WTC11 (cell line): ENCODE data around the gene LEKR1. TPM values are rescaled to one million over a fixed set of nuclear protein-coding genes. Genes with fewer than 3 reads are reported as not detected.

Source experiments
- CBFB ChIP-seq: sonication (generic); formaldehyde crosslinking; IDR thresholded peaks from 2 replicates; pipeline ENCODE4 v1.8.1; 2022; ENCODE audit warnings: mild to moderate bottlenecking, low read depth, missing genetic modification reagents
- CREB1 ChIP-seq: sonication (generic); formaldehyde crosslinking; IDR thresholded peaks from 2 replicates; pipeline ENCODE4 v1.8.0; 2023; ENCODE audit warnings: mild to moderate bottlenecking, missing genetic modification reagents
- E2F5 ChIP-seq: sonication (generic); formaldehyde crosslinking; IDR thresholded peaks from 2 replicates; pipeline ENCODE4 v1.8.1; 2022; ENCODE audit warnings: mild to moderate bottlenecking, moderate library complexity, missing genetic modification reagents
- FOXP1 ChIP-seq: sonication (generic); formaldehyde crosslinking; IDR thresholded peaks from 2 replicates; pipeline ENCODE4 v1.8.0; 2022; ENCODE audit warnings: missing genetic modification reagents, mild to moderate bottlenecking, moderate library complexity, borderline replicate concordance
- HMGA2 ChIP-seq: fragments of 250-450 bp; sonication (Bioruptor Pico); IDR thresholded peaks from 2 replicates; pipeline ENCODE4 v1.4.0; 2021; ENCODE audit warnings: mild to moderate bottlenecking, moderate library complexity
- IRF2 ChIP-seq: sonication (generic); formaldehyde crosslinking; IDR thresholded peaks from 2 replicates; pipeline ENCODE4 v1.8.0; 2022; ENCODE audit warnings: low read depth, missing genetic modification reagents, borderline replicate concordance
- JUN ChIP-seq: sonication (generic); formaldehyde crosslinking; IDR thresholded peaks from 2 replicates; pipeline ENCODE4 v1.8.0; 2023; ENCODE audit warnings: mild to moderate bottlenecking, missing genetic modification reagents
- MAX ChIP-seq: sonication (generic); formaldehyde crosslinking; IDR thresholded peaks from 2 replicates; pipeline ENCODE4 v1.8.0; 2022; ENCODE audit warnings: mild to moderate bottlenecking, missing genetic modification reagents
- NFATC4 ChIP-seq: fragments of 250-450 bp; sonication (Bioruptor Pico); IDR thresholded peaks from 2 replicates; pipeline ENCODE4 v1.9.0; 2021; ENCODE audit warnings: mild to moderate bottlenecking
- NR3C1 ChIP-seq: sonication (generic); formaldehyde crosslinking; conservative IDR thresholded peaks from 2 replicates; pipeline ENCODE4 v1.8.1; 2023; ENCODE audit warnings: low read depth, mild to moderate bottlenecking, missing genetic modification reagents
- OVOL2 ChIP-seq: fragments of 250-450 bp; sonication (Bioruptor Pico); IDR thresholded peaks from 2 replicates; pipeline ENCODE4 v1.9.0; 2021; ENCODE audit warnings: mild to moderate bottlenecking, borderline replicate concordance
- SMAD3 ChIP-seq: sonication (generic); formaldehyde crosslinking; IDR thresholded peaks from 2 replicates; pipeline ENCODE4 v1.8.0; 2022; ENCODE audit warnings: missing genetic modification reagents, mild to moderate bottlenecking, borderline replicate concordance
- SOX15 ChIP-seq: fragments of 250-450 bp; sonication (Bioruptor Pico); IDR thresholded peaks from 2 replicates; pipeline ENCODE4 v1.9.0; 2021; ENCODE audit warnings: mild to moderate bottlenecking
- TEAD4 ChIP-seq: sonication (generic); formaldehyde crosslinking; IDR thresholded peaks from 2 replicates; pipeline ENCODE4 v1.8.0; 2022; ENCODE audit warnings: mild to moderate bottlenecking, missing genetic modification reagents
- ZBTB43 ChIP-seq: sonication (generic); formaldehyde crosslinking; IDR thresholded peaks from 2 replicates; pipeline ENCODE4 v1.8.1; 2023; ENCODE audit warnings: mild to moderate bottlenecking, missing genetic modification reagents
- total RNA-seq: library from RNA; stranded (reverse); gene quantifications from 3 replicates; pipeline ENCODE4 v1.2.3, GENCODE V29; 2021
- TF ChIP-seq, protein P1 (sequence below): sonication (generic); formaldehyde crosslinking; IDR thresholded peaks from 2 replicates; pipeline ENCODE4 v1.8.0; 2022; ENCODE audit warnings: mild to moderate bottlenecking, missing genetic modification reagents
- TF ChIP-seq, protein P2 (sequence below): sonication (generic); formaldehyde crosslinking; conservative IDR thresholded peaks from 2 replicates; pipeline ENCODE4 v1.8.1; 2023; ENCODE audit warnings: mild to moderate bottlenecking, low read depth, missing genetic modification reagents, moderate library complexity
- TF ChIP-seq, protein P3 (sequence below): sonication (generic); formaldehyde crosslinking; IDR thresholded peaks from 2 replicates; pipeline ENCODE4 v1.8.0; 2023; ENCODE audit warnings: missing genetic modification reagents
- TF ChIP-seq, protein P4 (sequence below): sonication (generic); formaldehyde crosslinking; IDR thresholded peaks from 2 replicates; pipeline ENCODE4 v1.8.0; 2022; ENCODE audit warnings: missing genetic modification reagents
- TF ChIP-seq, protein P5 (sequence below): fragments of 250-450 bp; sonication (Bioruptor Pico); IDR thresholded peaks from 2 replicates; pipeline ENCODE4 v1.9.0; 2021; ENCODE audit warnings: mild to moderate bottlenecking
- TF ChIP-seq, protein P6 (sequence below): fragments of 250-450 bp; sonication (Bioruptor Pico); IDR thresholded peaks from 2 replicates; pipeline ENCODE4 v1.9.0; 2021; ENCODE audit warnings: mild to moderate bottlenecking
- TF ChIP-seq, protein P7 (sequence below): fragments of 200-600 bp; IDR thresholded peaks from 2 replicates; pipeline ENCODE4 v1.8.0; 2022; ENCODE audit warnings: antibody characterized with exemption

LEKR1 gene
- total RNA-seq, 1 experiment from 2014 or later, result 0.09 TPM

DNA sequence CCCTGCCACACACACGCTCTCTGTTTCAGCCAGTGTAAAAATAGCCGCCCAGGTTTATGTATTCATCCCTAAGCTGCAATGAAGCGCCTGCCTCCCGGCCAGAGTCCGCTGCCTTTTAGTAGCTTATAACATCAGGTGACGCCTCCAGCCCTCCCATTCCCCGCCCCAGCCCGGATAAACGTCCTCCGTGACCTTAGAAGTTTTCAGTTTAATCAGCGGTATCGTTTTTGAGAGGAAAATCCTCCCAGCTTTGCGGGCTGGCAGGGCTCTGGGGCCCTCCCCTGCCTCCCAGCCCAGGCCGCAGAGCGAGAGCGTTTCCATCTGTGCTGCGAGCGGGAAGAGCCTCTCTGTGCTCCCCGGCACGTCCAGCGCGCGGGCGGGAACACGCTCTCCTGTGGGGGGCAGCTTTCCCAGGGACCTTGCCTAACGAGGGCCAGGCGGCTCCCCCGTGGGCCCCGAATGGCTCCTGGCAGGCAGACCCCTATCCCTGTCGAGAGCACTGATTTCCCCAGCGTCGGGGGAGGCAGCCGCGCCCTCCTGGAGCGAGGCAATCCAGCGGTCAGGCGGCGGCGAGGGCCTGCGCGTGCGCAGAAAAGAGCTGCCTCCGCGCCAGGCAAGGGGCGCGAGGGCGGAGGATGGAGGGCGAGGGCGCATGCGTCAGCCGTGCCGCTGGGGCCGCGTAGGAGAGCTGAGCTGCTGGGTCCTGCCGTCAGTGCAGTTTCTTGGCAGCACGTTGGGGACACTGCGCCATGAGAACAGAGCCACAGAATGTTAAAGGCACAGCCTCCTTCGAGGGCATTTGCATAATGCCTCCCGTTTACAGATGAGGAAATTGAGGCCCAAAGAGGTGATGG is 262.7 kb downstream of the LEKR1 start (continued):
- 0 out of 2 replicates have a peak, but pooled peaks have one; percentile 94 for TF ChIP-seq E2F5 (CRISPR knock-in tag)
- TF ChIP-seq, protein P1, sequence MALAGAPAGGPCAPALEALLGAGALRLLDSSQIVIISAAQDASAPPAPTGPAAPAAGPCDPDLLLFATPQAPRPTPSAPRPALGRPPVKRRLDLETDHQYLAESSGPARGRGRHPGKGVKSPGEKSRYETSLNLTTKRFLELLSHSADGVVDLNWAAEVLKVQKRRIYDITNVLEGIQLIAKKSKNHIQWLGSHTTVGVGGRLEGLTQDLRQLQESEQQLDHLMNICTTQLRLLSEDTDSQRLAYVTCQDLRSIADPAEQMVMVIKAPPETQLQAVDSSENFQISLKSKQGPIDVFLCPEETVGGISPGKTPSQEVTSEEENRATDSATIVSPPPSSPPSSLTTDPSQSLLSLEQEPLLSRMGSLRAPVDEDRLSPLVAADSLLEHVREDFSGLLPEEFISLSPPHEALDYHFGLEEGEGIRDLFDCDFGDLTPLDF (CRISPR knock-in tag), result peak; percentile 95
- TF ChIP-seq OVOL2 (CRISPR knock-in tag), result no peak
- peak; percentile 93 for TF ChIP-seq FOXP1 (CRISPR knock-in tag)
- TF ChIP-seq, protein P2, sequence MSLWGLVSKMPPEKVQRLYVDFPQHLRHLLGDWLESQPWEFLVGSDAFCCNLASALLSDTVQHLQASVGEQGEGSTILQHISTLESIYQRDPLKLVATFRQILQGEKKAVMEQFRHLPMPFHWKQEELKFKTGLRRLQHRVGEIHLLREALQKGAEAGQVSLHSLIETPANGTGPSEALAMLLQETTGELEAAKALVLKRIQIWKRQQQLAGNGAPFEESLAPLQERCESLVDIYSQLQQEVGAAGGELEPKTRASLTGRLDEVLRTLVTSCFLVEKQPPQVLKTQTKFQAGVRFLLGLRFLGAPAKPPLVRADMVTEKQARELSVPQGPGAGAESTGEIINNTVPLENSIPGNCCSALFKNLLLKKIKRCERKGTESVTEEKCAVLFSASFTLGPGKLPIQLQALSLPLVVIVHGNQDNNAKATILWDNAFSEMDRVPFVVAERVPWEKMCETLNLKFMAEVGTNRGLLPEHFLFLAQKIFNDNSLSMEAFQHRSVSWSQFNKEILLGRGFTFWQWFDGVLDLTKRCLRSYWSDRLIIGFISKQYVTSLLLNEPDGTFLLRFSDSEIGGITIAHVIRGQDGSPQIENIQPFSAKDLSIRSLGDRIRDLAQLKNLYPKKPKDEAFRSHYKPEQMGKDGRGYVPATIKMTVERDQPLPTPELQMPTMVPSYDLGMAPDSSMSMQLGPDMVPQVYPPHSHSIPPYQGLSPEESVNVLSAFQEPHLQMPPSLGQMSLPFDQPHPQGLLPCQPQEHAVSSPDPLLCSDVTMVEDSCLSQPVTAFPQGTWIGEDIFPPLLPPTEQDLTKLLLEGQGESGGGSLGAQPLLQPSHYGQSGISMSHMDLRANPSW (CRISPR knock-in tag), result no peak
- TF ChIP-seq SOX15 (CRISPR knock-in tag), result no peak
- TF ChIP-seq, protein P3, sequence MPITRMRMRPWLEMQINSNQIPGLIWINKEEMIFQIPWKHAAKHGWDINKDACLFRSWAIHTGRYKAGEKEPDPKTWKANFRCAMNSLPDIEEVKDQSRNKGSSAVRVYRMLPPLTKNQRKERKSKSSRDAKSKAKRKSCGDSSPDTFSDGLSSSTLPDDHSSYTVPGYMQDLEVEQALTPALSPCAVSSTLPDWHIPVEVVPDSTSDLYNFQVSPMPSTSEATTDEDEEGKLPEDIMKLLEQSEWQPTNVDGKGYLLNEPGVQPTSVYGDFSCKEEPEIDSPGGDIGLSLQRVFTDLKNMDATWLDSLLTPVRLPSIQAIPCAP, result no peak
- peak; percentile 93 for TF ChIP-seq ZBTB43 (CRISPR knock-in tag)
- peak; percentile 98 for TF ChIP-seq MAX (CRISPR knock-in tag)
- no peak for TF ChIP-seq NR3C1
- TF ChIP-seq TEAD4 (CRISPR knock-in tag), result no peak
- TF ChIP-seq, protein P4, sequence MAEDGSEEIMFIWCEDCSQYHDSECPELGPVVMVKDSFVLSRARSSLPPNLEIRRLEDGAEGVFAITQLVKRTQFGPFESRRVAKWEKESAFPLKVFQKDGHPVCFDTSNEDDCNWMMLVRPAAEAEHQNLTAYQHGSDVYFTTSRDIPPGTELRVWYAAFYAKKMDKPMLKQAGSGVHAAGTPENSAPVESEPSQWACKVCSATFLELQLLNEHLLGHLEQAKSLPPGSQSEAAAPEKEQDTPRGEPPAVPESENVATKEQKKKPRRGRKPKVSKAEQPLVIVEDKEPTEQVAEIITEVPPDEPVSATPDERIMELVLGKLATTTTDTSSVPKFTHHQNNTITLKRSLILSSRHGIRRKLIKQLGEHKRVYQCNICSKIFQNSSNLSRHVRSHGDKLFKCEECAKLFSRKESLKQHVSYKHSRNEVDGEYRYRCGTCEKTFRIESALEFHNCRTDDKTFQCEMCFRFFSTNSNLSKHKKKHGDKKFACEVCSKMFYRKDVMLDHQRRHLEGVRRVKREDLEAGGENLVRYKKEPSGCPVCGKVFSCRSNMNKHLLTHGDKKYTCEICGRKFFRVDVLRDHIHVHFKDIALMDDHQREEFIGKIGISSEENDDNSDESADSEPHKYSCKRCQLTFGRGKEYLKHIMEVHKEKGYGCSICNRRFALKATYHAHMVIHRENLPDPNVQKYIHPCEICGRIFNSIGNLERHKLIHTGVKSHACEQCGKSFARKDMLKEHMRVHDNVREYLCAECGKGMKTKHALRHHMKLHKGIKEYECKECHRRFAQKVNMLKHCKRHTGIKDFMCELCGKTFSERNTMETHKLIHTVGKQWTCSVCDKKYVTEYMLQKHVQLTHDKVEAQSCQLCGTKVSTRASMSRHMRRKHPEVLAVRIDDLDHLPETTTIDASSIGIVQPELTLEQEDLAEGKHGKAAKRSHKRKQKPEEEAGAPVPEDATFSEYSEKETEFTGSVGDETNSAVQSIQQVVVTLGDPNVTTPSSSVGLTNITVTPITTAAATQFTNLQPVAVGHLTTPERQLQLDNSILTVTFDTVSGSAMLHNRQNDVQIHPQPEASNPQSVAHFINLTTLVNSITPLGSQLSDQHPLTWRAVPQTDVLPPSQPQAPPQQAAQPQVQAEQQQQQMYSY (CRISPR knock-in tag), result no peak
- TF ChIP-seq, protein P5, sequence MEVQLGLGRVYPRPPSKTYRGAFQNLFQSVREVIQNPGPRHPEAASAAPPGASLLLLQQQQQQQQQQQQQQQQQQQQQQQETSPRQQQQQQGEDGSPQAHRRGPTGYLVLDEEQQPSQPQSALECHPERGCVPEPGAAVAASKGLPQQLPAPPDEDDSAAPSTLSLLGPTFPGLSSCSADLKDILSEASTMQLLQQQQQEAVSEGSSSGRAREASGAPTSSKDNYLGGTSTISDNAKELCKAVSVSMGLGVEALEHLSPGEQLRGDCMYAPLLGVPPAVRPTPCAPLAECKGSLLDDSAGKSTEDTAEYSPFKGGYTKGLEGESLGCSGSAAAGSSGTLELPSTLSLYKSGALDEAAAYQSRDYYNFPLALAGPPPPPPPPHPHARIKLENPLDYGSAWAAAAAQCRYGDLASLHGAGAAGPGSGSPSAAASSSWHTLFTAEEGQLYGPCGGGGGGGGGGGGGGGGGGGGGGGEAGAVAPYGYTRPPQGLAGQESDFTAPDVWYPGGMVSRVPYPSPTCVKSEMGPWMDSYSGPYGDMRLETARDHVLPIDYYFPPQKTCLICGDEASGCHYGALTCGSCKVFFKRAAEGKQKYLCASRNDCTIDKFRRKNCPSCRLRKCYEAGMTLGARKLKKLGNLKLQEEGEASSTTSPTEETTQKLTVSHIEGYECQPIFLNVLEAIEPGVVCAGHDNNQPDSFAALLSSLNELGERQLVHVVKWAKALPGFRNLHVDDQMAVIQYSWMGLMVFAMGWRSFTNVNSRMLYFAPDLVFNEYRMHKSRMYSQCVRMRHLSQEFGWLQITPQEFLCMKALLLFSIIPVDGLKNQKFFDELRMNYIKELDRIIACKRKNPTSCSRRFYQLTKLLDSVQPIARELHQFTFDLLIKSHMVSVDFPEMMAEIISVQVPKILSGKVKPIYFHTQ (CRISPR knock-in tag), result no peak
- TF ChIP-seq CREB1 (CRISPR knock-in tag), result peak; percentile 88
- TF ChIP-seq, protein P6, sequence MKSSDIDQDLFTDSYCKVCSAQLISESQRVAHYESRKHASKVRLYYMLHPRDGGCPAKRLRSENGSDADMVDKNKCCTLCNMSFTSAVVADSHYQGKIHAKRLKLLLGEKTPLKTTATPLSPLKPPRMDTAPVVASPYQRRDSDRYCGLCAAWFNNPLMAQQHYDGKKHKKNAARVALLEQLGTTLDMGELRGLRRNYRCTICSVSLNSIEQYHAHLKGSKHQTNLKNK (CRISPR knock-in tag), result no peak
- TF ChIP-seq CBFB (CRISPR knock-in tag), result no peak
- TF ChIP-seq HMGA2 (CRISPR knock-in tag), result no peak
- no peak for TF ChIP-seq IRF2 (CRISPR knock-in tag)
- TF ChIP-seq JUN, result no peak
- TF ChIP-seq NFATC4 (CRISPR knock-in tag), result no peak
- no peak for TF ChIP-seq SMAD3 (CRISPR knock-in tag)
- TF ChIP-seq, protein P7, sequence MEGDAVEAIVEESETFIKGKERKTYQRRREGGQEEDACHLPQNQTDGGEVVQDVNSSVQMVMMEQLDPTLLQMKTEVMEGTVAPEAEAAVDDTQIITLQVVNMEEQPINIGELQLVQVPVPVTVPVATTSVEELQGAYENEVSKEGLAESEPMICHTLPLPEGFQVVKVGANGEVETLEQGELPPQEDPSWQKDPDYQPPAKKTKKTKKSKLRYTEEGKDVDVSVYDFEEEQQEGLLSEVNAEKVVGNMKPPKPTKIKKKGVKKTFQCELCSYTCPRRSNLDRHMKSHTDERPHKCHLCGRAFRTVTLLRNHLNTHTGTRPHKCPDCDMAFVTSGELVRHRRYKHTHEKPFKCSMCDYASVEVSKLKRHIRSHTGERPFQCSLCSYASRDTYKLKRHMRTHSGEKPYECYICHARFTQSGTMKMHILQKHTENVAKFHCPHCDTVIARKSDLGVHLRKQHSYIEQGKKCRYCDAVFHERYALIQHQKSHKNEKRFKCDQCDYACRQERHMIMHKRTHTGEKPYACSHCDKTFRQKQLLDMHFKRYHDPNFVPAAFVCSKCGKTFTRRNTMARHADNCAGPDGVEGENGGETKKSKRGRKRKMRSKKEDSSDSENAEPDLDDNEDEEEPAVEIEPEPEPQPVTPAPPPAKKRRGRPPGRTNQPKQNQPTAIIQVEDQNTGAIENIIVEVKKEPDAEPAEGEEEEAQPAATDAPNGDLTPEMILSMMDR, result no peak
